Naive thymus-derived CD4-positive, alpha-beta T cell (primary cell): Measurements from ENCODE around the gene FNDC3A. TPM values are rescaled to one million over a fixed set of nuclear protein-coding genes. Genes with fewer than 3 reads are reported as not detected.
"Not testable (repeated sequence)": the region's sequence is repeated elsewhere in the genome, so short reads cannot be mapped to it uniquely, and the experiment has no call there.

Source experiments
- ATAC-seq: fragments of 150-1000 bp; cut with Tn5 transposase; 2 replicates; pipeline ENCODE4 v1.10.0; 2021; ENCODE audit warnings: mild to moderate bottlenecking, moderate library complexity
- CTCF ChIA-PET: fragments of 350-600 bp; sonication (Branson Sonifier 250); formaldehyde crosslinking; loops from one replicate; lab custom pipeline; 2021; ENCODE audit warnings: antibody characterized with exemption; lab: Charles Lee
- POLR2A ChIA-PET: fragments of 350-600 bp; sonication (Branson Sonifier 250); formaldehyde crosslinking; loops from one replicate; lab custom pipeline; 2021; ENCODE audit warnings: antibody characterized with exemption, inconsistent platforms; lab: Charles Lee
- DNase-seq, 9 donors: peaks; one replicate each; pipeline versions ENCODE4 v3.0.0 to v3.0.0-alpha.2; 2020 to 2022; ENCODE audit warnings: mixed read lengths in 1 of 9
- H3K27ac ChIP-seq: one replicate; pipeline ENCODE4 v1.7.0; 2013; ENCODE audit warnings: mild to moderate bottlenecking, low read depth, low read length, moderate library complexity
- H3K27me3 ChIP-seq, 2 donors: one replicate each; pipeline ENCODE4 v1.7.0; 2013; ENCODE audit warnings: low read length in 2 of 2, mild to moderate bottlenecking in 2 of 2, moderate library complexity in 2 of 2; ENCODE audit not compliant: control insufficient read depth in 2 of 2, insufficient read depth in 2 of 2
- H3K36me3 ChIP-seq, 3 experiments: 1 replicate in 2 of 3; 2 replicates in 1 of 3; pipeline ENCODE4 v1.7.0; 2013; ENCODE audit warnings: low read length in 3 of 3, mild to moderate bottlenecking in 3 of 3, moderate library complexity in 1 of 3; ENCODE audit not compliant: insufficient read depth in 3 of 3, control insufficient read depth in 2 of 3
- H3K4me1 ChIP-seq, 2 donors: one replicate each; pipeline ENCODE4 v1.7.0; 2013; ENCODE audit warnings: low read length in 2 of 2, mild to moderate bottlenecking in 2 of 2, moderate library complexity in 1 of 2; ENCODE audit not compliant: control insufficient read depth in 2 of 2, insufficient read depth in 2 of 2
- H3K4me3 ChIP-seq: 2 replicates; pipeline ENCODE4 v1.7.0; 2013; ENCODE audit warnings: mild to moderate bottlenecking, low read length
- H3K9me3 ChIP-seq, 3 experiments: 1 replicate in 2 of 3; 2 replicates in 1 of 3; pipeline ENCODE4 v1.7.0; 2013; ENCODE audit warnings: low read length in 3 of 3; ENCODE audit not compliant: control insufficient read depth in 2 of 3
- H3K27ac Mint-ChIP-seq, 9 donors: one replicate each; pipeline ENCODE4 v1.8.0; 2020 to 2022; ENCODE audit warnings: mixed read lengths in 9 of 9, mild to moderate bottlenecking in 8 of 9, moderate library complexity in 5 of 9, inconsistent platforms in 2 of 9
- H3K27me3 Mint-ChIP-seq, 5 donors: one replicate each; pipeline ENCODE4 v1.8.0; 2021 to 2022; ENCODE audit warnings: mixed read lengths in 5 of 5, mild to moderate bottlenecking in 1 of 5
- H3K36me3 Mint-ChIP-seq, 5 donors: one replicate each; pipeline ENCODE4 v1.8.0; 2020 to 2022; ENCODE audit warnings: mixed read lengths in 5 of 5, mild to moderate bottlenecking in 3 of 5, inconsistent platforms in 1 of 5
- H3K4me1 Mint-ChIP-seq, 7 donors: one replicate each; pipeline ENCODE4 v1.8.0; 2020 to 2022; ENCODE audit warnings: mixed read lengths in 7 of 7, mild to moderate bottlenecking in 3 of 7, inconsistent platforms in 1 of 7
- H3K4me3 Mint-ChIP-seq, 10 donors: one replicate each; pipeline ENCODE4 v1.8.0; 2020 to 2022; ENCODE audit warnings: mild to moderate bottlenecking in 10 of 10, mixed read lengths in 10 of 10, moderate library complexity in 6 of 10, inconsistent platforms in 2 of 10
- H3K9me3 Mint-ChIP-seq, 11 donors: one replicate each; pipeline ENCODE4 v1.8.0; 2020 to 2022; ENCODE audit warnings: mixed read lengths in 11 of 11, mild to moderate bottlenecking in 4 of 11, inconsistent platforms in 1 of 11, moderate library complexity in 1 of 11
- intact Hi-C, 2 donors: fragments of 100-400 bp; cut with micrococcal nuclease; formaldehyde crosslinking; loops; one replicate each; pipeline ENCODE4 v1.15.1; 2023
- polyA plus RNA-seq, 2 donors: library from polyadenylated mRNA; unstranded; fragments of 300-500 nt; fragmentation: Illumina TruSeq; gene quantifications; one replicate each; pipeline ENCODE4 v1.2.3, GENCODE V29; 2021
- total RNA-seq, 6 experiments: library from RNA in 5 of 6; stranded (reverse) in 5 of 6; gene quantifications; 1 replicate in 5 of 6; 2 replicates in 1 of 6; pipeline ENCODE4 v1.2.3 and lab custom pipeline; 2021 to 2026

The FNDC3A gene
- total and polyA plus RNA-seq, 7 experiments from 2014 or later = 12.0 to 46.4 (median 35.4) TPM

DNA sequence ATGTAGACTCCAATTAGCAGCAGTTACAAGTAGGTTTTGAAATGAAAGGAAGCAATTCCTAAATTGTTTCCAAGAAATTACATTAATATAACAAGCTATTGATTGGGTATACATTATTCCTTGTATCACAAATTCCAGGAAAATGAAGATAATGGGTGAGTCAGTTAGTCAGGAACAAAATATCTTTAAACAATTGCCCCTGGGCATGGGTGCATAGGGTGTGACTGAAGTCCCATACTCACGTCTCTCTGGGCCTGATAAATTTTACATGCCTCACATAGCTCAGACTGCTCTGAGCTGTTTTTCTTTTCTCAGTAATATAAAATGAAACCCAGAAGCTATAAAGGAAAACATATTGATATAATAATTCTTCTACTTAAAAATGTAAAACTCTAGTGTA, 87.8 kb downstream of the FNDC3A start:
- Histone ChIP-seq H3K36me3 (no peaks in the 10 kb centered on the region), H3K4me3 (no peak overlapping the region), H3K9me3 (no peaks in the 10 kb centered on the region), H3K4me1 (no peaks in the 10 kb centered on the region), H3K27ac (no peak overlapping the region), H3K27me3 (no peaks in the 10 kb centered on the region)
- H3K4me1 Mint-ChIP-seq = peaks cover 9 to 14% (median 12%) of the 10 kb centered on the region in 7 donors
- H3K27me3 Mint-ChIP-seq = no peaks in the 10 kb centered on the region
- no peak overlapping the region for H3K4me3 Mint-ChIP-seq
- POLR2A ChIA-PET = interaction anchor here (0.7 kb wide), 1 partner anchor 22 kb away, joined by 3 read pairs; no protein-coding TSS in a partner anchor
- H3K27ac Mint-ChIP-seq = no peak overlapping the region
- H3K9me3 Mint-ChIP-seq = peaks cover 0 to 2% (median 0%) of the 10 kb centered on the region in 11 donors
- DNase-seq (no peak), ATAC-seq (no peak)
- H3K36me3 Mint-ChIP-seq = peaks cover 5 to 53% (median 24%) of the 10 kb centered on the region in 5 donors
- intact Hi-C loops = no loop called here
- CTCF ChIA-PET = no interaction called here

DNA sequence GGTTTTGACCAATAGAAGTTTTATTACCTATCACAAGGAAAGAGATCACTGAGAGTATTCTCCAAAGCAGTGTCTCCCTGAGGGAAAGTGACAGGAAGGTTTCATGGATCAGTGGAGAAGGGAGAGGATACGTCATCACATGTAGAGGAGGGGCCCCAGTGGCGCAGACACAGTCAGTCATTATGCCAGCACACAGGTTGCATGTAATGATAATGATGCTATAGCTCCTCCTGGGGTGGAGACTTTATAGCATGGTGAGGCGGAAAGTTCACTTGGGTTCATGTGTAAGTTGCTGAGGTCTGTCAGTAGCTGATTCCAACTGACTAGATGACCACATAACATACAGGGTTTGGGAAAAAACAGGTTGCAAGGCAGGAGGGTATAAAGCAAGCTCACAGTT, 88.8 kb downstream of the FNDC3A start:
- intact Hi-C loops = no loop called here
- Mint-ChIP-seq H3K36me3 (peaks cover 0 to 48% (median 24%) of the 10 kb centered on the region in 5 donors), H3K27me3 (no peaks in the 10 kb centered on the region), H3K27ac (peak overlapping the region in 1 of 9 donors; percentile 28), H3K4me3 (no peak overlapping the region), H3K9me3 (peaks cover 0 to 4% (median 0%) of the 10 kb centered on the region in 11 donors), H3K4me1 (peaks cover 9 to 16% (median 12%) of the 10 kb centered on the region in 7 donors)
- Histone ChIP-seq H3K9me3 (no peaks in the 10 kb centered on the region), H3K27ac (no peak overlapping the region), H3K4me1 (no peaks in the 10 kb centered on the region), H3K36me3 (no peaks in the 10 kb centered on the region), H3K27me3 (no peaks in the 10 kb centered on the region), H3K4me3 (no peak overlapping the region)
- no peak for ATAC-seq
- DNase-seq = no peak
- CTCF ChIA-PET = no interaction called here
- POLR2A ChIA-PET = no interaction called here

GRCh38 chr13:49066856-49067255, 91.1 kb downstream of the FNDC3A start:
- H3K9me3 Mint-ChIP-seq = peaks cover 0 to 2% (median 0%) of the 10 kb centered on the region in 11 donors
- intact Hi-C loops = no loop called here
- no peaks in the 10 kb centered on the region for H3K36me3 ChIP-seq
- no peak overlapping the region for H3K4me3 Mint-ChIP-seq
- no peak for DNase-seq
- peak overlapping the region in 1 of 9 donors; percentile 69 for H3K27ac Mint-ChIP-seq
- POLR2A ChIA-PET = interaction anchor here (0.6 kb wide), 1 partner anchor 1197 kb away, joined by 3 read pairs; no protein-coding TSS in a partner anchor
- no peak for ATAC-seq
- peaks cover 6 to 23% (median 17%) of the 10 kb centered on the region in 7 donors for H3K4me1 Mint-ChIP-seq
- no peak overlapping the region for H3K27ac ChIP-seq
- no peak overlapping the region for H3K4me3 ChIP-seq
- H3K27me3 ChIP-seq = no peaks in the 10 kb centered on the region
- H3K4me1 ChIP-seq = no peaks in the 10 kb centered on the region
- CTCF ChIA-PET = no interaction called here
- no peaks in the 10 kb centered on the region for H3K9me3 ChIP-seq
- no peaks in the 10 kb centered on the region for H3K27me3 Mint-ChIP-seq
- H3K36me3 Mint-ChIP-seq = peaks cover 4 to 53% (median 34%) of the 10 kb centered on the region in 5 donors

DNA sequence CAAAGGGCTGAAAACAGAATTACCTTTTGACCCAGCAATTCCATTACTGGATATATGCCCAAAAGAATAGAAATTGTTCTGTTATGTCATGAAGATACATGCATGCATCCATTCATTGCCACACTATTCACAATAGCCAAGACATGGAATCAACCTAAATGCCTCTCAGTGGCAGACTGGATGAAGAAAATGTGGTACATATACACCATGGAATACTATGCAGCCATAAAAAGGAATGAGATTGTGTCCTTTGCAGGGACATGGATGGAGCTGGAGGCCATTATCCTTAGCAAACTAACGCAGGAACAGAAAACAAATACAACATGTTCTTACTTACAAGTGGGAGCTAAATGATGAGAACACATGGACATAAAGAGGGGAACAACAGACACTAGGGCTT, 92.8 kb downstream of the FNDC3A start:
- not testable (repeated sequence) for ATAC-seq, H3K4me1 ChIP-seq
- CTCF ChIA-PET = interaction anchor here (0.8 kb wide), 1 partner anchor 29 kb away, joined by 3 read pairs; no protein-coding TSS in a partner anchor

GRCh38 chr13:49070021-49070420, 94.3 kb downstream of the FNDC3A start:
- H3K4me3 Mint-ChIP-seq, H3K9me3 ChIP-seq, intact Hi-C loops, H3K27me3 Mint-ChIP-seq, H3K9me3 Mint-ChIP-seq, H3K27me3 ChIP-seq, CTCF ChIA-PET, H3K4me3 ChIP-seq, H3K36me3 ChIP-seq, H3K27ac Mint-ChIP-seq, H3K27ac ChIP-seq, H3K4me1 ChIP-seq, ATAC-seq, POLR2A ChIA-PET, DNase-seq: not testable (repeated sequence)
- peaks cover 4 to 52% (median 29%) of the 10 kb centered on the region in 5 donors for H3K36me3 Mint-ChIP-seq
- peaks cover 0 to 26% (median 13%) of the 10 kb centered on the region in 7 donors for H3K4me1 Mint-ChIP-seq

More for the DNA sequence above, 92.8 kb downstream of the FNDC3A start:
- H3K27ac ChIP-seq, H3K4me3 ChIP-seq, H3K36me3 ChIP-seq, POLR2A ChIA-PET, DNase-seq, H3K27me3 ChIP-seq, H3K9me3 Mint-ChIP-seq, H3K4me3 Mint-ChIP-seq, H3K9me3 ChIP-seq, intact Hi-C loops, H3K27ac Mint-ChIP-seq, H3K27me3 Mint-ChIP-seq: not testable (repeated sequence)
- Mint-ChIP-seq H3K36me3 (peaks cover 4 to 54% (median 34%) of the 10 kb centered on the region in 5 donors), H3K4me1 (peaks cover 0 to 21% (median 13%) of the 10 kb centered on the region in 7 donors)

DNA sequence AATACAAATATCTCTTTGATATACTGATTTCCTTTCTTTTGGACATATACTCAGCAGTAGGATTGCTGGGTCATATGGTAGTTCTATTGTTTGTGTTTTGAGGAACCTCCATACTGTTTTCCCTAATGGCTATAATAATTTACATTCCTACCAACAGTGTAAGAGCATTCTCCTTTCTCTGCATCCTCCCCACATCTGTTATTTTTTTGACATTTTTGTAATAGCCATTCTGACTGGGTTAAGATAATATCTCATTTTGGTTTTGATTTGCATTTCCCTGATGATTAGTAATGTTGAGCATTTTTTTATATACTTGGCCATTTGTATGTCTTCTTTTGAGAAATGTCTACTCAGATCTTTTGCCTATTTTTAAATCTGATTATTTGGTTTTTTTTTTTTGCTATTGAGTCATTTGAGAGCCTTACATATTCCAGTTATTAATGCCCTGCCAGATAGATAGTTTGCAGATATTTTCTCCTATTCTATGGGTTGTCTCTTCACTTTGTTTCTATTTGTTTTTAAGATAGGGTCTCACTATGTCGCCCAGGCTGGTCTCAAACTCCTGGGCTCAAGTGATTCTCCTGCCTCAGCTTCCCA, 95.7 kb downstream of the FNDC3A start:
- no peaks in the 10 kb centered on the region for H3K9me3 ChIP-seq
- Mint-ChIP-seq H3K4me1 (peaks cover 0 to 26% (median 13%) of the 10 kb centered on the region in 7 donors), H3K9me3 (peaks cover 0 to 2% (median 0%) of the 10 kb centered on the region in 11 donors), H3K27ac (no peak overlapping the region), H3K4me3 (no peak overlapping the region), H3K27me3 (no peaks in the 10 kb centered on the region), H3K36me3 (peaks cover 4 to 51% (median 25%) of the 10 kb centered on the region in 5 donors)
- ATAC-seq (no peak), DNase-seq (no peak)
- CTCF ChIA-PET = interaction anchor here (1.1 kb wide), 1 partner anchor 476 kb away, joined by 3 read pairs; no protein-coding TSS in a partner anchor
- no peak overlapping the region for H3K4me3 ChIP-seq
- POLR2A ChIA-PET = no interaction called here
- no peaks in the 10 kb centered on the region for H3K27me3 ChIP-seq
- no peaks in the 10 kb centered on the region for H3K36me3 ChIP-seq
- intact Hi-C loops = no loop called here
- H3K4me1 ChIP-seq = no peaks in the 10 kb centered on the region
- H3K27ac ChIP-seq = no peak overlapping the region
